HG03378 (cell line): Measurements from ENCODE around the gene NLGN1.

ENCODE experiments used
- ATAC-seq: cut with Tn5 transposase; IDR thresholded peaks from one replicate; pipeline ENCODE4 v1.9.1; 2021; ENCODE audit warnings: mild to moderate bottlenecking, moderate library complexity; ENCODE audit not compliant: unreplicated experiment

The NLGN1 gene

DNA sequence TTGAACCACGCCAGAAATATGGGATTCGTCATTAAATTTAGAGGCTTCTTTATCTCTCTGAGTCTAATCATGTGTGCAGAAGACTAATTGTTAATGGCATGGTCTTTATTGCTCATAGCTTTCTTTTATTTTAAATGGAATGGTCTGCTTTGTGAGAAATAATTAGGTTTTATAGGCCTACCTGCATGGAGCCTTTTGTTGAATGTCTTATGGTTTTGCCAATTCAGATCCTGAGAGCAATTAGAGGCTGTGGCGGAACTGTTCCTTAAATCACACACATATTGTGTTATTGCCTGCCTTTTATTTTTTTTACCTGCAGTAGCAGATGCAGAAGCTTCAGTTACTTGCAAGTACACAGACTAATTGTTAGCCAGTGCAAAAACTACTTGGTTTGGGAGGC is 306.2 kb downstream of the NLGN1 start:
- no peak for ATAC-seq

DNA sequence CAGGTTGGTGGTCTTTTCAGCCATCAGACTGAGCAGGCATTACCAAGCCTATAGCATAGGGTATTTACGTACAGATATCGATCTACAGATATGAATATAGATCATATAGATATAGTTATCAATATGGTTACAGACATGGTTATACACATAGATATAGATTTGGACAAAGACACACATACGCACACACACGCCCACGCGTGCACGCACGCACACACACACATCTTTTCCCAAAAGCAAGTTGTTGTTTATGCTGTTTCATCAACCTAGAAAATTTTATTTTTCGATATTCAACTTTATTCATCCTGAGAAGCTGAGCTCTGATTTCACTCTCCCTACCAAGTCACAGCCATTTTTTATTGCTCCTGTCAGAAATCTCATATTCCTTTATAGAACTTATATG is 309.1 kb downstream of the NLGN1 start:
- no peak for ATAC-seq

DNA sequence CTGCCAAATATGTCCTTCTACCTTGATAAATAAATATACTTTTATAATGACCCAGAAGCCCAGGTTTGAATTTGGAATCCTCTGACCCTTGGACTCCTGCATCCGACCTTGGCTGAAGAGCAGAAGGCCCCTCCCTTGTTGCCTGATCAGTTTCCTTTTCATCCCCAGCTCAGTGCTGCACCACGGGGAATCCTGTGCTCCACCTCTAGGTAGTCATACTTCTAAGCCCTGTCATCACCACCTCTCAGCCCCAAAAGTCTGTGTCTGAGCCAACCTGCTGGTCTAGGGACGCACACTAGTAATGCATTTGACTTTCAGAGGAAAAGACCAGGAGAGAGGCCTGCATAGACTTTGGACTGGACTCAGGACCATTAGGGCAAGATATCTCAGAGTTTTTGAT is 310.6 kb downstream of the NLGN1 start:
- no peak for ATAC-seq

DNA sequence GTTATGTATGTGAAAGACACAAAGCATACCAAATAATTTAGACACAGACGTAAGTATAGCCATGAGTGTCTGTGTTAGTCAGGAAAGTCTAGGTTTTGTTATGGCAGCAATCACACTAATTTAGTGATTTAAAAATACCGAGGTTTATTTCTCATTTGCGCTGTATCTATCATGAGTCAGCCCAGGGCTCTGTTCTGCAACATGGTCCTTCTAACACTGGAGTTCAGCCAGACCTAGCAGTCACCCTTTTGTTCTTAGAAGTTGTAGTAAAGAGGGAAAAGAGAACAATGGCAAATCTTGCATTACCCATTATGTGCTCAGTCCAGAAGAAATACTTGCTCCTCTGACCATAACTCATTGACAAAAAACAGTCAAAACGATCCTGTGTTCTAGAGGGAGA is 311.5 kb downstream of the NLGN1 start:
- ATAC-seq = no peak

DNA sequence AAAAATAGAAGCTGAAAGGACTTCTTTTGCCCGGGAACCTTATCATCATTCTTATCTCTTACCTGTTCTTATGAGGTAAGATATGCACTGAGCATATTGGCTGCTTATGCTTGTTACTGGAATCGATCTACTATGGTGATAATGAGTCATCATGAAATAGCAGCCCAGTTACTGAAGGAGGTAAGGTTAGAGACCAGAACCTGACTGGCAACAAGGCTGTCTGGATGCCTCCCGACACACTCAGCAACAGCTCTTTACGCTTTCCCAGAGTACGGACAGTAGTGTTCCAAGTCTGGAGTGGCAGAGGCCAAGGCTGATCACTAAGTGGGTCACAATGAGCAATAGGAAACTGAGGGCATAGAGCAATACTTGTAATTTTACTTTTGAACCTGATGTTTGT is 314.1 kb downstream of the NLGN1 start:
- no peak for ATAC-seq

DNA sequence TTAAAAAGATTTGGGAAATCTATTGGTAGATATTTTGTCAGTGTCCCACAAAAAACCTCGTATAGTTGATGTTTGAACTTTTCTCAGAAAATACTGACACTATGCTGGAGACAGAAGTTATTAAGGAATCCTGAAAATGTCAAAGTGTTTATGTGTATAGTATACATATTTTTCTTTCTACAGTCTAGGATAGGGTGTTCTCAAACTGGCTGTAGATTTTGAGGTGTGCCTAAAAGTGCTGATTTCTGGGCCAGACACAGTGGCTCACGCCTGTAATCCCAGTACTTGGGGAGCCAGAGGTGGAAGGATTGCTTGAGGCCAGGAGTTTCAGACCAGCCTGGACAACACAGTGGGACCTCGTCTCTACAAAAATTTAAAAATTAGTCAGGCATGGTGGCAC is 322.0 kb downstream of the NLGN1 start:
- ATAC-seq = no peak

DNA sequence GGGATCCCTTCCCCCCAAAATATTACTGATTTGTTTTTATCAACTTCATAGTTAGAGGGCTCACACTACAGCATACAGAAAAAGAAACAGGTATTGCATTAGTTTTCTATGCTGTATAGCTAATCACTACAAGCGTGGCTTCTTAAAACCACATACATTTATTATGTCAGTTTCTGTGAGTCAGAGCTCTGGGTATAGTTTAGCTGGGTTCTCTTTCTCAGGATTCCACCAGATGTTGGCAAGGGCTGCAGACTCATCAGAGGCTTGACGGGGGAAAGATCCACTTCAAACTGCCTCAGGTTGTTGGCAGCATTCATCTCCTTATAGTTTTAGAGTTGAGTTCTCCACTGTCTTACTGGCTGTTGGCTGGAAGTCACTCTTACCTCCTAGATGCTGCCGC is 328.0 kb downstream of the NLGN1 start:
- ATAC-seq = no peak

DNA sequence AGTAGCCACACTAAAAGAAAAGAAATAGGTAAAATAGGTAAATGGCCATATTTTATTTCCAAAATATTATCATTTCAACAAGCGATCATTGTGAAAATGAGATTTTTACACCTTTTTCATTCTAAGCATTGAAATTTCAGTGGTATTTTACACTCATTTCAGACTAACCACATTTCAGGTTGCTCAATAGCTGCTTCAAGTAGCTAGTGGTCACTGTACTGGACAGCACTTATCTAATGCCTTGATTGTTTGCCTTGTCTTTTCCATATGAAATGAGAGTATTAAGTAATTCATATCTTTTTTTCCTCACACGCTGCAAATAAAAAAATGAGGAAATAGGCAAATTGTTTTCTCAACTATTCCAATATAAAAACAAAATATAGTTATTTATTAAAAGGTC is 332.8 kb downstream of the NLGN1 start:
- no peak for ATAC-seq

DNA sequence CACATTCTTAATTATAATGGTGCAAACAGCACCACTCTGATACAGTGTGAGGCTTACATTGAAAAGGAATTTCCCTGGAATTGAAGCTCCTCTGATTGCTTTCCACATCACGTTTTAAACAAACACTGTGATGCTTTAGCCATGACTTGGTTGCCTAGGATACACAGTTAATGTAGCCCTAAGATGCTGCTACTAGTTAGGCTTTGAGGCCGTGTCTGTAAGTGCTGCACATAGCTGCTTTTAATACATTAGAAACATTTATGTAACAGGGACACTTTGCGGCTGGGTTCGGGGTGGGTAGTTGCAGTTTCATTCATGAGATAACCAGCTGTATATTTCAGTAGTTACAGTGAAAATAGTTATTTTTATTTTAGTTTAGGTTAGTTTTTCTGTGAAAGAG is 334.7 kb downstream of the NLGN1 start:
- ATAC-seq = no peak

DNA sequence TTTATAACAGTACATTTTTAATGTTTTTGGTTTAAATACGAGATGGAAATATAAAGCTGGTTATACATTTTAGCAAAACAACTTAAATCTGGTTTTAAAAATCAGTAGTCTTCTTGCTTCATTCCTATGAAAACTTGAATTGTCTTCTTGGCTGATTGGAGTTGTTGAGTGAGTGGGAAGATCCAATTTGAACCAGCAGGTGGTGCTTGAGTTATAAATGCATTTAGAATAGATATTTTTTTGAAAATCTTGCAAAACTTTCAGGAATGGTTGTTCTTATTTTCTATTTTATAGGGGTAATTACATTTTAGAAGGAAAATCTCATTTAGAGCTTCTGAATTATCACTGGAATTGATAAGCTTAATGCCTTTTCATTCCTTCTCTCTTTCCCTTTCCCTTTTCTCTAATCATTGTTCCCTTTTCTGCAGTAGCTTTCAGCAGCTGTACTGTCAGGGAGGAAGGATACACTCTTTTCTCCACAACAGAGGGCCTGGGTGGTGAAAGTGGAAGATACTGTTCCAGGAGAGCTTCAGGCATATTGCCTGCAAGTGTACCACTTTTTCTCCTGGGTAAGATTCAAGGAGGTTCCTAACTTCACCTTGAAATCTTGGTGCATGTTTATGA is 335.6 kb downstream of the NLGN1 start:
- ATAC-seq = no peak

DNA sequence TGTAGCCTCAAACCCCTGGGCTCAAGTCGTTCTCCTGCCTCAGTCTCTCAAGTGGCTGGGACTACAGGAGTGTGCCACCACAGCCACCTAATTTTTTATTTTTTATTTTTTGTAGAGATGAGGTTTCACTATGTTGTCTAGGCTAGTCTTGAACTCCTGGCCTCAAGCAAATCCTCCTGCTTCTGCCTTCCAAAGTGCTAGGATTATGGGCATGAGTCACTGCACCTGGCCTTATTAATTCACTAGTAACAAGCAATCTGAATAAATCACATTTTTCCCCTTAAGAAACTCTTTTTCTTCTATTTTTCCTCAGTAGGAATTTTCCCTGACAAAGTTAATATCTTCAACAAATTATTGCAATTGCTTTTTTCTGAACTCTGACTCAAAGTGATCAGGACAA is 336.9 kb downstream of the NLGN1 start:
- no peak for ATAC-seq

DNA sequence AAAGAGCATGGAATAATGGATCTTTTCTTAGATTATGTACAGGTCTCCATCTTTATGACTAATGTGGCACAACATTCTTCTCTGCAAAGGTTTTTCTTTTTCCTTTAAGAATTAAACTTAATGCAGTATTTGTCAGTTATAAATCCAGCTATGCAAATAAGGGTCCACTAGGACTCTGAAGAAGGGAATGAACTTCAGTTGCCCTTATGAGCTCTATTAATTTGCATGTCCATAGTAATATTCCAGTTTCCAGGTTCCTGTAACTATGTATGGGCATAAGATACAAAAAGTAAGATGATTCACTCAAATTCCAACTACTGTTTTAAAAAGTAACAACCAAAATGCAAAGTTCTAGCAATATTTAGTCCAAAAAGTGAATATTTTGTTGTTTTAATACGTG is 337.4 kb downstream of the NLGN1 start:
- no peak for ATAC-seq

DNA sequence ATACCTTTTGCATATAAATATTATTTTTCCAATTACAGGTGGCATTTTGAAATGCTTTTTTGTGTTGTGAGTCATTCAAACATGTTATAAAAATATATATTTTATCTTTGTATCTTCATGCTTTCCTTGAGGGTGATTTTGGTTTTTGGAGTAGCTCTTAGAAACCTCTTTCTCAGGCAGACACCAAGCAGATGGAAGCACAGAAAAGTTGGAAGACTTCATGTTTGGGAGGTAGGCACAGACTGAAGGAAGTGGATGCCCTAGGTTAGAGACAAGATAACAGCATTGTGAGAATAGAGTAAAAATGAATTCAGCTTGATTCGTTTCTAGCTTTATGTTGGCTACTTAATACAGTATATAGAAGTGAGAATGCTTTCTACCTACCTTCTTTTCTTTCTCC is 338.3 kb downstream of the NLGN1 start:
- no peak for ATAC-seq

DNA sequence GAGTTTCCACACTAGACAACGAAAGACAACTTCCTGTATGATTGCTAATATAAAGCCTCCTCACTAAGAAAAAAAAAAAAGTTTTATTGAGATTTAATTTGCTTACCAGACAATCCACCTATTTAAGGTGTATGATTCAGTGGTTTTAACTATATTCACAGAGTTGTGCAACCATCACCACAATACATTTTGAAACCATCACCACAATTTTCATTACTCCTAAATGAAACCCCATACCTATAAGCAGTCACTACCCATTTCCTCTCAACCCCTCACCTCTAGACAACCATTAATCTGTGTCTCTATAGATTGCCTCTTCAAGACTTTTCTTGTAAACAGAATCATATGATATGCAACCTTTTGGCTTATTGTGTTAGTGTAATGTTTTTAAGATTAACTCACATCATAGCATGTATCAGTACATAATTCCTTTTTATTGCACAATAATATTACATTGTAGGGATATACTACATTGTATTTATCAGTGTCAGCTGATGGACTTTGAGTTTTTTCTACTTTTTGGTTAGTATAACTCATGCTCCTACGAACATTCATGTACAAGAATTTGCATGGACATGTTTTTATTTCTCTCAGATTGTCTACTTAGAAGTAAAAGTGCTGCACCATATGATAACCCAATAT is 339.7 kb downstream of the NLGN1 start:
- ATAC-seq = no peak

DNA sequence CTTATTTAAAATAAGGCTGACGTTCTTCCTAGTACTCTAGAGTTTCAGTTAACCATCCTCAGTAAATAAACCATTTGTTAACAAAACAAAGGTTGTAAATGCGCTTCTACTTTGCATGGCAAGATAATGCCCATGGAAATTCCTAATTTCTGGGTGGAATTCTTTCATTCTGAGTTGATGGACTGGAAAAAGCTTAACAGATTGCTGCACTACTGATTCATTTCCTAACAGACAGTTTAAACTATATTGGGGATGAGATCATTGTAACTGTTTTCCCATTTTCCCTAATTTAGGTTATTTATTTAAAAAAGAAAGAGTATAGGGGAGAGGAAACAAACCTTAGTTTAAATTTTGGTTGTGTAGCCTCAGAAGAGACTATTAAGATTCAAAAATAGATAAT is 342.2 kb downstream of the NLGN1 start:
- no peak for ATAC-seq

DNA sequence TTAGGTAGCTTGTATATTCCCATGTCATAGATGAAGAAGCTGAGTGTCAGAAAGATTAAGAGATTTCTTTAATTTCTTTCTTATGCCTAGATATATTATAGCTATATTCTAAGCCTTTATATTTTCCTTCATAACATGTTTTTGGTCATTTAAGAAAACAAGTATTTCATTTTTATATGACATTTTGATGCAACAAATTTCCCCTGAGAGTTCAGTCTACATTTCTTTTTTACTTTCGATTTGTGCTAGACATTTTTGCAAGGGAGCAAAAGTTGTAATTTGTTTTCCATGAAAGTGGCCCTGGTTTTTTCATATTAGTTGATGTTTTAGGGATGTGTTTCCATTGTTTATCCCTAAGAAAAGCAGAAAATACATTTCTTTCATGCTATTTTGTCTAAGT is 344.9 kb downstream of the NLGN1 start:
- no peak for ATAC-seq

DNA sequence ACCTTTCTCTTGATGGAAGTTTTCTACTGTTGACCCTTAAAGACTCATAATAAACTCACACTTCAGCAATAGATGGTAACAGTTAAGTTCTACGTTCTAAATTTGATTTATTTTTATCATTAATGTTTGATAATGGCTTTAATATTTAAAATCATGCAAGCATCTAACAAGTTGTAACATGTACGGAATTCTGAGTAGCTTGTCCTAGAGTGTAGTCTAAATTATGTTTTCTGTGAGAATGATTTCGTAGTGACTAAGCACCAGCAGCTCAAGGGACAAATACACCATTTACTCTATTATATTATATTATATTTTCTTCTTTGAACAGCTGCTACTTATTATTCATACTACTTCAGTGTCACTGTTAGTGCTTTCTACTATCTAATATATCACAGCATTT is 345.6 kb downstream of the NLGN1 start:
- ATAC-seq = no peak

DNA sequence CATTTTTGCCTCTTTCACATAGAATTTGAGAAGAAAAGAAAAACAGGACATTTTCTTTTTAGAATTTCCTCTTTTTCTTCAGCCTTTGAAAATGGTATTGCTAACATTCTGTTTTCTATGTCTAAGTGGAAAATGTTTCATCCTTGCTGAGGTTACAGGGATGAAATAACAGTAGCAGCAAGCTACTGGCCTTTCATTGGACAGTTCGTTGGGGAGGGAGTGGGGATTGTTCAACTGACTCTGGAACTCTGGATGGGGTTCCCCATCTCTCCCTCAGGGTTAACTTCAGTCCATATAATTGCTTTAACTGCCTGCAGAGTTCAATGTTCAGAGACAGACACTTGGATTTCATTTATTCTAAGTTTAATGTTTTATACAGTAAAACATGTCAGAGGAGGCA is 346.0 kb downstream of the NLGN1 start:
- no peak for ATAC-seq

DNA sequence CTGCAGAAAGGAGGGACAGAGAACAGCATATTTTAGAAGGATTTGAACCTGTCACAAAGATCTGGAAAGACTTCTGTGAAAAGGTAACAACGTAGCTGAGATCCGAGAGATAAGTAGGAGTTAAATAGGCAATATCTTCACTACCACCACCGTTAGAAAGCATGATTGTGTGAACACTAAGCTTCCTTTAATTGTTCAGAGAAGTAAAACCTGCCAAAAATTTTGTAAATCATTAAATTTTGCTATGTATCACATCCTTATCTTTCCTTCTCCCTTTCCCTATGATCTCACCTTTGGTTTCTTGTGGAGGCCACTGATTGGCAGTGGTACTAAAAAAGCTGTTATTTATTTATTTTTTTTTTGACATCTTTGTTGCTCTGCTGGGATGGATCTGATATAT is 346.9 kb downstream of the NLGN1 start:
- ATAC-seq = no peak

DNA sequence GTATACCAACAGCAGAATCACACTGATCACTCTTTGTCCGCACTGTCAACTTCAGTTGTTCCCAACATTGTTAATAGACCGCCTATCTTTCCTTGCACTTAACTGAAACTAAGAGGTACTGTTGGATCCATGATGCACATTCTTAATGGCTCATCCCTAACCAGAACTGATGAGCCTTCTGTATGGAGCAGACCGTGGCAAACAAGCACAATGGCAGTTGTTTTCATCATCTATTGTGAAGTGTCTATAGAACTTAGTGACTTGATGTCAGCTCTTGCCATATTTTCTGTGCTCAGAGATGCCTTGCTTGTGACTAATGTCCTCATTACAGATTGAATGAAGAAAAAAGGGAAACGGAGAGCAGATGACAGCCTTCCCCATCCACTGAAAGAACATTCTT is 347.4 kb downstream of the NLGN1 start:
- ATAC-seq = no peak

DNA sequence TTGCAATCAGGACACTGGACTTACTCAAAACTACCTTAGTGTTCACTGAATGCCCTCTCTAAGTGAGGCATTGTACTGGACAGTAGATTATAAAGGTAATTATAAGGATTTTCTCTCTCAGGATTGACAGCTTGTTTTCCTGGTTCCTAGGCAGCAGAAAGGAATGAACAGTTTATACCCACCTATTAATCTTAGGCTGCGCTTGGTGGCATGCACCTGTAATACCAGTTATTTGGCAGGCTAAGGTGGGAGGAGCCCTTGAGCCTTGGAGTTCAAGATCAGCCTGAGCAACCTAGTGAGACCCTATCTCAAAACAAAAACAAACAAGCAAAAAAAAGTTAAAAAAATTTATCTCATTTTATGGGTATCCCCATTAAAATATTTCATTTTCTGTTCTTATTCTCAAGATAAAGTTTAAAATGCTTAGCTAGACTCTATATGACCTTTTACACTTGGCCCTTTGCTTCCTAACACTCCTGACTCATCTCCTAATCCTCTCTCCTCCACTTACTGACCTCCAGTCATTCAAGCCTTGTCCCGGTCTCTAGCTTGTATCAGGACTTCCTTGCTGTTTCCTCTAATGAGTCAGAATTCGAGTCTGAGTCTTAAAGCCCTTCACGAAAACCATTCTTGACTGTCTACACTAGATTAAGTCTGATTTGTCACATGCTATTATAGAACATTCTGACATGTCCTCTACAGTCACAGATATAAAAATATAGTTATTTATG is 348.6 kb downstream of the NLGN1 start:
- ATAC-seq = no peak

DNA sequence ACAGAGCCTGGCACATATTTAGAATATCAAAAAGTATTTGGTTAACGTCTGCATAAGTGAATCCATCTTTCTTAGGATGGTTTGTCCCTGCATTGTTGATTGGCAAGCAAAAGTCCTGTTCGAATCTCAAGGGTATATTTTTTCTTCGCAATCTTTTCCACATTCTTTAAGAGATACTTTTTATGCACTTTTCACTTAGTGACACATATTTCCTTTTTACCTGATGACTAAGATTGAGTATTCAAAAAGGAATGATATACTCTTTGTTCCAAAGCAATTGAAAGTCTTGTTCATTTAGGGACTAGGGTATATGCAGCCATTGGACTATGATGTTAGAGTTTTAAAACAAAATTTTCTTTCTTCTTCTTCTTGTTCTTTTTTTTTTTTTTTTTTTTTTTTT is 349.9 kb downstream of the NLGN1 start:
- no peak for ATAC-seq

DNA sequence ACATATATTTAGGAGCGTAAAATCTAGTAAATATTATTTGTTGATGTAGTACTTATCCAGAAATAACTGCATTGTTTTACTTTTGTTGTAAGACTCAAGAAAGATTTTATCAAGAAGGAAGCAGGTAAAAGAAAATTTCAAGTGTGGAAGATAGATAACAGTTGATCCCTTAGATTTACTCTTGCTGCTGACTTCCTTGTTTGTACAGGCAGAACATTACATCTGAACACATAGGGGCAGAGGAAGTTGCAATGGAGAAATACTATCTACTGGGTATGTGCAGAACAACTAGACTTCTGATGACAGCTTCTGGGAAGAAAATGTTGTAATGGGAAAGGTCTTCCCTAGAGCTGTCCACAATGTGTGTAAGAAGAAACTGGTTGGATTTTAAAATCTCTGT is 350.6 kb downstream of the NLGN1 start:
- no peak for ATAC-seq
